Tongue (tissue), 2 donors: ENCODE results near the gene MYO1C. TPM values are rescaled to one million over a fixed set of nuclear protein-coding genes. Genes with fewer than 3 reads are reported as not detected.
"Not testable (repeated sequence)": the region's sequence is repeated elsewhere in the genome, so short reads cannot be mapped to it uniquely, and the experiment has no call there.

Source experiments
- DNase-seq: peaks from one replicate; pipeline ENCODE4 v3.0.0-alpha.2; 2015
- total RNA-seq: library from RNA; depleted of rRNA; stranded (reverse); fragments of >200 nt; gene quantifications from one replicate; pipeline ENCODE4 v1.2.3, GENCODE V29; 2014

MYO1C gene
- total RNA-seq, 1 donor from 2014 or later: 120 TPM

DNA sequence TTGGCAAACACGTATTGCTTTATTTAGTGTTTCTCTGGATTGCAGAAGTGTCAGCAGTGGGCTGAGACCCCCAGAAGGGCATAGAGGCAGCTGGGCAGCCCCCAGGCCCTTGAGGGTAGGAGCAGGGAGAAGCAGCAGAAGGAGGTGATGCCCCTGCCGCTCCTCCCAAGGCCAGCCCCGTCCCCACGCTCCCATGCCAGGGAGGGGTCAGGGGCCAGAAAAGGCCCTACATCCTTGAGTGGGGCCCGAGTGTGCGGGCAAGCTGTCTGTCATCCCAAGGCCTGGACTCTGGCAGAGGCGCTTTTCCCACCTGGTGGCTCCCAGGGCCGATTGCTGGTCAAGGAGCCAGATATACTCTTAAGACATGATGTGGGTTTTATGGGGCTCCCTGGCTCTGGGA is 28.3 kb downstream of the MYO1C start:
- no peak for DNase-seq

DNA sequence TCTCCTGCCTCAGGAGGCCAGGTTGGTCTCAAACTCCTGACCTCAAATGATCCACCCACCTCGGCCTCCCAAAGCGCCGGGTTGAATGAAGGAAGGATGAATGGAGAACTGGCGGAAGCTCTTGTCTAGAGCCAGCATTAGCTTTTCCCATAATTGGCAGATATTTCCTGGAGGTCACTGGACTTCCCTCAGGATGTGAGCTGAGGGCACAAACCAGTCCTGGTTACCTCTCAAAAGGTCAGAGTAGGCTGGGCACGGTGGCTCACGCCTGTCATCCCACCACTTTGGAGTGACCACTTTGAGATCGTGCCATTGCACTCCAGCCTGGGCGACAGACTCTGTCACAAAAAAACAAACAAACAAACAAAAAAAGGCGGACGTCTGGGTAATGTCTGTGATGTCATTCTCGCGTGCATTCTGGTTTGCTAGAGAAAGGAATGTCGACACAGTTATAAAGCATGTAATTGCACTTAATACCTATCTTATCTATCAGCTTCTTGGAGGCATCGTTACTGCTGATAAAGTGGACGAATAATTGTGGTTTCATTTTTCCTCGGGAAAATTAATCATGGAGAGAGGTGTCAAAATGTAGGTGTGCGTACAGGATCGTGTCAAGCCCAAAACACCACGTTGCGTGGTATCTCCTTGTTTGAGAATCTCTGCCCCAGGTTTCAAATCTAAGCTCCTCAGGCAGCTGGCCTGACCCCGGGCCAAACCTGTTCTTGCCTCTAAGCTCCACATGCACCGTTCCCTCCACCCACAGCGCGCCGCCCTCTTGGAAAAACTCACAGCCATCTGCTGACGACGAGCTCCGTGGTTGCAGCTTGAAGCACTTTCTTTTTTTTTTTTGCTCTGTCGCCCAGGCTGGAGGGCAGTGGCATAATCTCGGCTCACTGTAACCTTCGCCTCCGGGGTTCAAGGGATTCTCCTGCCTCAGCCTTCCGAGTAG is 30.0 kb downstream of the MYO1C start:
- DNase-seq: peak; percentile 49

DNA sequence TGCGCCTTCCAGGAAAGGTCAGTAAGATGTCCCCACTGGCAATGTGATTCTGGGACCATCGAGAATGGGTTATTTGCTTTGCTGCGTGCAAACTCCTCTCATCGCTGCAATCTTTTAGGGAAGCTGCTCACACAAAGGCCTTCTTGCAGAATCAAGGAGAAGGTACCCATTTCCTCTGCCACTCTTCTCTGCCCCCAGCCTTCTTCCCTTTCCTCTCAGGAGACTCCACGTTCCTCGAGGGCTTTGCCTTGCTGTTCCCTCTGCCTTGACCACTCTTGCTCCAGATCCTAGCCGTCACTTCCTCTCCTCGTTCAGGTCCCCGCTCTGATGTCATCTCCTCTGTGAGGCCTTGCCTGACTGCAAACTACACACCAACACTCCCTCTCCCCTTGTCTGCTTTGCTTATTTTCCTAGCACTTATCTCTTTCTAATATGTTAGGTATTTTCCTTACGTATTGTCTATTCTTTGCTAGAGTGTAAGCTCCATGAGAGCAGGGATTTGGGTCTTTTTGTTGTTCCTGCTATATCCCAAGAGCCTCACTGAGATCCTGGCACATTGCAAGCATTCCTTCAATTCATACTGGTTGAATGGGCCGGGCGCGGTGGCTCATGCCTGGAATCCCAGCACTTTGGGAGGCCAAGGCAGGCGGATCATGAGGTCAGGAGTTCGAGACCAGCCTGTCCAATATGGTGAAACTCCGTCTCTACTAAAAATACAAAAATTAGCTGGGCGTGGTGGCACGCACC is 31.1 kb downstream of the MYO1C start:
- no peak for DNase-seq

- no peak for DNase-seq
These were observed 32.3 kb downstream of the MYO1C start for GRCh38 chr17:1460233-1460632.

DNA sequence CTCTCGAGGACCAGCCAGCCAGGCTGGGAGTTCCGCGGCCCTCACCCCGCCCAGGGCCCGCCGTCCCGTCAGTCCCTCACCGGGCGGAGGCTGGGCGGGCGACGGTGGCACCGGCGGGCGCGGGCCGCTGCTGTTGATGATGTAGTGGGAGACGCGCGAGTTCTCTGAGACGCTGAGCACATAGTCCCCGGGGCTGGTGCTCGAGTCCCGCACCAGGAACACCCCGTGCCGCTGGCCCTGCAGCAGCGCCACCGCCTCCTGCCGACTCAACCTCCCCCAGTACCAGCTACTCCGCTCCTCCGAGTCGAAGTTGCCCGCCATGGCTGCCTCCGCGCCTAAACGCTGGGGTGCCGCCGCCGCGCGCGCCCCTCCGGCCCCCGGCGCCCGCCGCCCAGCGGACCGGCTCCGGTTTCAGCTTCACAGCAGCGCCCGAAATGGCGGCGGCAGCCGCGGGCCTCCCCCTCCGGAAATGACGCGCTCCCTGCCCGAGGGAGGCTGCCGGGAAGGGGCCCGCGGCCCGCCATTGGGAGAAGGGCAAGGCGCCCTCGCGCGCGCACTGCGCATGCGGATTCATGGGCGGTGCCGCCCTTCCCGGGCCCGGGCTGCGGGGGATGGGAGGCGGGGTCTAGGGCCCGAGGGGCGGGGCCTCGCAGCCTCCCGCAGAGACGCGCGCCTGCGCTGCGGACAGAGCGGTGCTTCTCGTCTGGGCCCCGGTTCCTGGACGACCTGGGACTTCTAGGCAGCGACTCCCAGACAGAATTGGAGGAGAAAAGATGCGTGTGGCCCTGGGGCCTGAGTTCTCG is 36.5 kb downstream of the MYO1C start, which contains the start of gene CRK:
Gene CRK, minus strand, starts transcription at position 436 of the 803 bp plus-strand sequence. Its CDS starts 115 bp downstream, at position 321.
- peak; percentile 99 for DNase-seq

DNA sequence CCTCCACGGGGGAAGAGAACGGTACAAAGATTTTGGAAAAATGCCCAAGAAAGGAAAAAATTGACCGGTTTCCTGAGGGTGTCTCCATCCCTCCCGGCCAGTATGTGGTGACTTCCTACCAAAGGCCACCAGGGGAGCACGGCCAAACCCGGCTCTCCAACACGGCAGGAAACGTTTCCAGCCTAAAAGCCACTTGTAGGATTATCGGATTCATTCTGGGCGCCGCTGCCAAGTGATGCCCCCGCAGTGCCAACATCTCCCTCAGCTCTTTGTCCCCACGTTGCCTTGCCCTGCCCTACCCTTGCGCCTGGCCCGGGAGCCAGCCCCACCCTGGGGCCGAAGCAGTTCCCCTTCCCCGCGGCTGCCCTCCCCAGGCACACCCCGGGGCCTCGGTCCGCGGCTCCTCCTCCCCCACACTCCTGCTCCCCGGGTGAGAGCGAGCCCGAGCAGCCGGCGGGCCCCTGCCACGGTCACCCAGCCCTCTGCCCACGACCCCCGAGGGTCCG is 37.1 kb downstream of the MYO1C start:
- peak; percentile 85 for DNase-seq

DNA sequence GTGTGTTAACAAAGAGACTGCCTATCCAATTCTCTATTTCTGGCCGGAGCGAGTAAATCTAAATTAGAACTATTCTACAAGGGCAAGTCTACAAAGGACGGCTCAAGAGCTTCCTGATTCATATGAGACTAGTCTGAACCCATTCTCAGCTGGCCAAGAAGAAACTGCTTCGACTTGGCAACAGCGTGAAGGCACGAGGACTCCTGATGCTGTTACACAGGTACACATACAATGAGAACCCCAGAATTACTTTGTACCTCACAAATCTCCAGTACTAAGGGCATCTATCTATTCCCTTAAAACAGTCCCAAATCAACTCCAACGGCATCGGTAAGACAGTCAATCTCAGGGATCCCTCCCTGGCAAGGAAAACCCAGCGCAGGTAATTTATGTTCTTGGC is 37.9 kb downstream of the MYO1C start:
- no peak for DNase-seq

- not testable (repeated sequence) for DNase-seq
These were observed 38.8 kb downstream of the MYO1C start for GRCh38 chr17:1453694-1454093.

DNA sequence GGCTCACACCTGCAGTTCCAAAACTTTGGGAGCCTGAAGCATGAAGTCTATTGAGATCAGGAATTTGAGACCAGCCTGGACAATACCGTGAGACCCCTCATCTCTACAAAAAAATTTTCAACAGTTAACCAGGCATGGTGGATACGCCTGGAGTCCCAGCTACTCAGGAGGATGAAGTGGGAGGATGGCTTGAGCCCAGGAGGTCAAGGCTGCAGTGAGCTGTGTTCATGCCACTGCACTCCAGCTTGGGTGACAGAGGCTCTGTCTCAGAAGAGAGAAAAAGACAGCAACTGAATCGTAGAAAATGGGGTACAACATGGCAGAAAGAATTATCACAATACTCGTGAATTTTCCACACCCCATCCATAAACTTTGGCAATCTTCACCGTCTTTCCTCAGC is 39.6 kb downstream of the MYO1C start:
- DNase-seq: no peak

GRCh38 chr17:1450261-1450660 is 42.2 kb downstream of the MYO1C start:
- DNase-seq: not testable (repeated sequence)

- no peak for DNase-seq
These were observed 43.0 kb downstream of the MYO1C start for GRCh38 chr17:1449412-1449967.

DNA sequence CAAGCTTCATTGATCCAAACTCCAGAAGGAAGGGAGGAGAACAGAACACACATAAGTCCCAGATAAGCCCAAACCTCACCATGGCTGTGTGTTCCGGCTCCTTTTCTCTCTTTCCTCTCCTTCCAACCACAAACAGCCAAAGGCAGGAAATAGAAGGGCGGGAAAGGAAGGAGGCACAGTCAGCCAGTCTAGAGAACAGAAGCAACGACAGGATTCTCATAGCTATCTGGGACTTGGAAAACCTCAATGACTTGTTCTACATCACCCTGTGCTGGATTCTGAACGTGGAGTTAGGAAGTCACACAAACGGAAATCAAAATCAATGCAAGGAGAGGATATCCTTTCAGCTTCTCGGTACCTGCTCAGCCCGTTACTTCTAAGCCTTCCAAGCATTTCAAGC is 45.4 kb downstream of the MYO1C start:
- DNase-seq: no peak

DNA sequence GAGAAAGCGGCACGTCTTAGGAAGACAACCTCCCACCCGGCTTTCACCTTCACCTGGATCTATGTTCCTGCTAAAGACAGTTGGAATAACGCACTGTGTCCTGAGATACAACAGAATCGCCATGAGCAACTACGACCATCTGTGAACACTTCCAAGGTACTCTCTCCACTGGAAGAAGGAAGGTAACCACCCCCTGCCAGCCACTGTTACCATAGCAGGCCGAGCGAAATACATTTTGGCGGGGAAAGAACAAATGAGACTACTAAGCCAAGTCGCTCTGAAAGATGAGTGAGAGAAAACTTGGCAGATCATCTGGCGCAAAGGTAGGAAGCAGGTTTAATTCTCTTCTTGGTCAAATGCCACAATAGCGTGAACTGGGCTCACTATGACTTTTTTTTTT is 46.3 kb downstream of the MYO1C start:
- DNase-seq: no peak

DNA sequence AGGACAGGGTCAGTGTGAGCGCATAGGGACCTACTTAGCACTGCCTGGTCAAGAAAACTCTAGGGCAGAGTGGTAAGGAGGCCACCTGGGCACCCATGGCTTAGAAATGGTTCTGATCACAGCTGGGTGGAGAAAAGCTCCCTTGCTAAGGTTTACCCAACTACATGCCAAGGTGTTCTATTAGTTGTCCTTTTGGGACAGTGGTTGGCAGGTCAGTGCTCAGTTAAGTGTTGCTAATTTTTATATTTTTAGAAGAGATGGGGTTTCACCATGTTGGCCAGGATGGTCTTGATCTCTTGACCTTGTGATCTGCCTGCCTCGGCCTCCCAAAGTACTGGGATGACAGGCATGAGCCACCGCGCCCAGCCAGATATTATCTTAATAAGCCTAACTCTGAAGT is 46.8 kb downstream of the MYO1C start:
- DNase-seq: not testable (repeated sequence)

GRCh38 chr17:1442721-1443120 is 49.8 kb downstream of the MYO1C start:
- not testable (repeated sequence) for DNase-seq

DNA sequence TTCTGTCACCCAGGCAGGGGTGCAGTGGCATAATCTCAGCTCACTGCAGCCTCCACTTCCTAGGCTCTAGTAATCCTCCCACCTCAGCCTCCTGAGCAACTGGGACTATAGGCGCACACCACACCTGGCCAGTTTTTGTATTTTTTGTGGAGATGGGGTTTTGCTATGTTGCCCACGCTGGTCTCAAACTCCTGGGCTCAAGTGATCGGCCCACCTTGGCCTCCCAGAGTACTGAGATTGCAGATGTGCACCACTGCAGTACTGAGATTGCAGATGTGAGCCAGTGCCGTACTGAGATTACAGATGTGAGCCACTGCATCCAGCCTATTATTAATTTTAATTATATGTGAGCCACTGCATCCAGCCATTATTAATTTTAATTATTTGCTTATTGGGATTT is 50.3 kb downstream of the MYO1C start:
- DNase-seq: no peak

GRCh38 chr17:1440921-1441320 is 51.6 kb downstream of the MYO1C start:
- DNase-seq: no peak

DNA sequence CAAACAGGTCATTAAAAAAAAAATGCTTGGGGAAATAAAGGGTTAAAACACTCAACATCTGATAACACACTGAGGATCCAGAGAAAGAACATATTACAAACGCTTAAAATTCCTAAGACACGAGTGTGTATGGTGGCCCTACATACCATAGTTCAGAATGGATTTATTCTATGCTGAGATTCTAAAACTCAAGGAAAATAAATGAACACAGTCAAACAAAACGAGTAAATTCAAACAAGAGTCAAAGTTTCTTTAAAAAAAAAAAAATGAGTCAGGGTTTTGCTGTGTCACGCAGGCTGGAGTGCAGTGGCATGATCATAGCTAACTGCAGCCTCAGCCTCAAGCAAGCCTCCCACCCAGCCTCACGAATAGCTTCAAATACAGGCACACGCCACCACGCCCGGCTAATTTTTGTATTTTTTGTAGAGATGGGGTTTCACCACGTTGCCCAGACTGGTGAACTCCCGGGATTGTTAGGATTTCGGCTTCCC is 53.8 kb downstream of the MYO1C start:
- no peak for DNase-seq

- DNase-seq: no peak
These were observed 57.2 kb downstream of the MYO1C start for GRCh38 chr17:1435326-1435725.

- no peak for DNase-seq
These were observed 58.3 kb downstream of the MYO1C start for GRCh38 chr17:1434150-1434549.

GRCh38 chr17:1431631-1432104 is 60.8 kb downstream of the MYO1C start:
- DNase-seq: no peak
